Thoracic aorta (tissue), 2 donors: ENCODE results near the gene CDHR3. TPM values are rescaled to one million over a fixed set of nuclear protein-coding genes. Genes with fewer than 3 reads are reported as not detected.

Experiments
- ATAC-seq: fragments of 150-250 bp; one replicate; pipeline ENCODE4 v1.8.0; 2017; ENCODE audit warnings: low read depth; ENCODE audit not compliant: insufficient number of reproducible peaks, low FRiP score
- DNase-seq: peaks from one replicate; pipeline ENCODE4 v3.0.0-alpha.2; 2020; ENCODE audit warnings: low spot score
- H3K27ac ChIP-seq, 2 donors: fragments of 200-600 bp; sonication (generic); 1 replicate in 1 of 2; 2 replicates in 1 of 2; pipeline ENCODE4 v1.5.1; 2016; ENCODE audit warnings: mild to moderate bottlenecking in 2 of 2, moderate library complexity in 2 of 2
- H3K27me3 ChIP-seq: fragments of 200-600 bp; sonication (generic); replicated peaks from 2 replicates; pipeline ENCODE4 v1.6.0; 2016; ENCODE audit warnings: mild to moderate bottlenecking; ENCODE audit not compliant: insufficient read depth
- H3K36me3 ChIP-seq: fragments of 200-600 bp; sonication (generic); one replicate; pipeline ENCODE4 v1.5.1; 2016
- H3K4me1 ChIP-seq, 2 donors: fragments of 200-600 bp; sonication (generic); 1 replicate in 1 of 2; 2 replicates in 1 of 2; pipeline versions ENCODE4 v1.5.1 to v1.6.0; 2016; ENCODE audit warnings: low read depth in 2 of 2, mild to moderate bottlenecking in 1 of 2; ENCODE audit not compliant: control insufficient read depth in 1 of 2
- H3K4me3 ChIP-seq: fragments of 200-600 bp; sonication (generic); 2 replicates; pipeline ENCODE4 v1.5.1; 2016; ENCODE audit warnings: mild to moderate bottlenecking
- H3K9me3 ChIP-seq: fragments of 200-600 bp; sonication (generic); 2 replicates; pipeline ENCODE4 v1.5.1; 2016
- CTCF ChIP-seq: fragments of 200-600 bp; sonication (generic); IDR thresholded peaks from one replicate; pipeline ENCODE4 v1.5.1; 2019; ENCODE audit warnings: antibody characterized with exemption
- total RNA-seq, 2 donors: library from RNA; depleted of rRNA; stranded (reverse); fragments of >200 nt; gene quantifications; one replicate each; pipeline versions ENCODE4 v1.1.0 to v1.2.3, GENCODE V29; 2016

CDHR3 gene
- total RNA-seq, 2 donors from 2014 or later: 1.5 to 8.7 TPM

GRCh38 chr7:106054971-106055532 lies 92.0 kb downstream of the CDHR3 start:
- H3K27me3 ChIP-seq: no peaks in the 10 kb centered on the region
- H3K4me1 ChIP-seq: peaks cover 0 to 10% of the 10 kb centered on the region in 2 donors
- no peak for TF ChIP-seq CTCF
- H3K9me3 ChIP-seq: no peaks in the 10 kb centered on the region
- no peaks in the 10 kb centered on the region for H3K36me3 ChIP-seq
- DNase-seq (no peak), ATAC-seq (no peak)
- no peak overlapping the region for H3K4me3 ChIP-seq
- no peak overlapping the region for H3K27ac ChIP-seq

- H3K27me3 ChIP-seq: no peaks in the 10 kb centered on the region
- H3K9me3 ChIP-seq: no peaks in the 10 kb centered on the region
- ATAC-seq (no peak), DNase-seq (no peak)
- no peak overlapping the region for H3K27ac ChIP-seq
- peak; percentile 87 for TF ChIP-seq CTCF
- H3K4me3 ChIP-seq: no peak overlapping the region
- no peaks in the 10 kb centered on the region for H3K4me1 ChIP-seq
- H3K36me3 ChIP-seq: no peaks in the 10 kb centered on the region
Observed at GRCh38 chr7:106056513-106057203, 93.6 kb downstream of the CDHR3 start.

- TF ChIP-seq CTCF: no peak
- Histone ChIP-seq H3K27ac (no peak overlapping the region), H3K27me3 (no peaks in the 10 kb centered on the region), H3K9me3 (no peaks in the 10 kb centered on the region), H3K4me3 (no peak overlapping the region), H3K4me1 (no peaks in the 10 kb centered on the region), H3K36me3 (no peaks in the 10 kb centered on the region)
- DNase-seq (no peak), ATAC-seq (no peak)
Observed at GRCh38 chr7:106057204-106057961, 94.3 kb downstream of the CDHR3 start.

- Histone ChIP-seq H3K4me3 (no peak overlapping the region), H3K9me3 (no peaks in the 10 kb centered on the region), H3K27me3 (no peaks in the 10 kb centered on the region), H3K27ac (no peak overlapping the region), H3K36me3 (no peaks in the 10 kb centered on the region), H3K4me1 (no peaks in the 10 kb centered on the region)
- DNase-seq: no peak
- TF ChIP-seq CTCF: no peak
- no peak for ATAC-seq
Observed at GRCh38 chr7:106057962-106058927, 95.2 kb downstream of the CDHR3 start.
